GM12874 (cell line): Measurements from ENCODE around the gene DIAPH2.

Experiments used
- TF ChIP-seq, protein P1 (sequence below): IDR thresholded peaks from 2 replicates; pipeline ENCODE4 v1.5.1; 2011; ENCODE audit warnings: low read depth, mild to moderate bottlenecking, control low read depth, low read length, moderate library complexity; ENCODE audit not compliant: insufficient read depth

Gene DIAPH2

DNA sequence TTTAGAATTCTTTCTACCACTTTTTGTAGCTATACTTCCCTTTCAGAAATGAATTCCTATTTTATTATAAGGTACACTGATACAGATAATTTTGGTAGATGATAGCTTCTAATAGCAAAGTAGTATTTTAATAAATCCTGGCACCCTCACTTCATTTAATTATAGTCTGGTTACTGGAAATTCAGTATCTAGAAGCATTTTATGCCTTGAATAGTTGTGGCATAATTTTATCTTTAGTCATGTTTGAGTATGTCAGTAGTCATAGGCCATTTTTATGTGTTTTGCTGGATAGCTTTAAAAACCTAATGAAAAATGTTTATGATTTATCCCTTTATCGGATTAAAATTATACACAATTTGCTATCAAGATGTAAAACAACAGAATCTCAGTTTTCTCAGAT is 92.3 kb downstream of the DIAPH2 start:
- TF ChIP-seq, protein P1, sequence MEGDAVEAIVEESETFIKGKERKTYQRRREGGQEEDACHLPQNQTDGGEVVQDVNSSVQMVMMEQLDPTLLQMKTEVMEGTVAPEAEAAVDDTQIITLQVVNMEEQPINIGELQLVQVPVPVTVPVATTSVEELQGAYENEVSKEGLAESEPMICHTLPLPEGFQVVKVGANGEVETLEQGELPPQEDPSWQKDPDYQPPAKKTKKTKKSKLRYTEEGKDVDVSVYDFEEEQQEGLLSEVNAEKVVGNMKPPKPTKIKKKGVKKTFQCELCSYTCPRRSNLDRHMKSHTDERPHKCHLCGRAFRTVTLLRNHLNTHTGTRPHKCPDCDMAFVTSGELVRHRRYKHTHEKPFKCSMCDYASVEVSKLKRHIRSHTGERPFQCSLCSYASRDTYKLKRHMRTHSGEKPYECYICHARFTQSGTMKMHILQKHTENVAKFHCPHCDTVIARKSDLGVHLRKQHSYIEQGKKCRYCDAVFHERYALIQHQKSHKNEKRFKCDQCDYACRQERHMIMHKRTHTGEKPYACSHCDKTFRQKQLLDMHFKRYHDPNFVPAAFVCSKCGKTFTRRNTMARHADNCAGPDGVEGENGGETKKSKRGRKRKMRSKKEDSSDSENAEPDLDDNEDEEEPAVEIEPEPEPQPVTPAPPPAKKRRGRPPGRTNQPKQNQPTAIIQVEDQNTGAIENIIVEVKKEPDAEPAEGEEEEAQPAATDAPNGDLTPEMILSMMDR: no peak

- TF ChIP-seq, protein P1: no peak
These were observed 106.9 kb downstream of the DIAPH2 start for GRCh38 chrX:96791559-96791958.

- TF ChIP-seq, protein P1: no peak
These were observed 107.4 kb downstream of the DIAPH2 start for GRCh38 chrX:96792047-96792446.

- TF ChIP-seq, protein P1: no peak
These were observed 114.3 kb downstream of the DIAPH2 start for GRCh38 chrX:96798982-96799381.

GRCh38 chrX:96807318-96807717 is 122.7 kb downstream of the DIAPH2 start:
- TF ChIP-seq, protein P1: no peak

DNA sequence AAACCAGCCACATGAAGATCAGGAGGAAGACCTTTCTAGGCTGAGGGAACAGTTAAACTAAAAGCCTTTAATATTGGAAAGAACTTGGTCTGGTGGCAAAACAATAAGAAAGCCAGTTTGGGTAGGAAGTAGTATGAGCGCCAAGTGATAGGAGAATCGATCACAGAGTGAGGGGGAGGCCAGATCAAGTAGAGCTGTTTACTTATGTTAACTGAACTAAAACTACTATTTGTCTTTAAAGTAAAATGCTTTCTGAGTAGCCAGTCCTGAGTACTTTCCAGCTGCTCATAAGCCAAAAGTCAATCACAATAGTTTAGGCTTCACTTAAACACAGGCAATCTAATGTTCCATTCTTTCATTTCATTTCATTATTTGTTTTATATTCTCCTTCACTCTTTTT is 136.3 kb downstream of the DIAPH2 start:
- TF ChIP-seq, protein P1: no peak

GRCh38 chrX:96824166-96824565 is 139.5 kb downstream of the DIAPH2 start:
- TF ChIP-seq, protein P1: no peak

DNA sequence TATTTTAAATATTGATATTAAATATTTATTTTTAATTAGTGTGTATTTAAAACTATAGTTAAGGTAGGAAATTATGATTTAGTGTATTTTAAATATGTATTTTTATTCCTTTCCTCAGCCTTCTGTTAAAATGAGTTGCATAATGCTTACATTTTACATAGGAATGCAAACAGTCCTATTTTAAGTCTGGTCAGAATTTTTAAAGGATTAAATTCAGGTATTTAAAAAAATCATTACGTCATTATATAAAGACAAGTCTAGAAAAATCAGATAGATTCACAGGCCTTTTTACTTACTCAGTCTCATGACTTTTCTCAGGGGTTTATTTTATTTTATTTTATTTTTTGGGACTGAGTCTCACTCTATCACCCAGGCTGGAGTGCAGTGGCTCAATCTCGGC is 148.7 kb downstream of the DIAPH2 start:
- TF ChIP-seq, protein P1: no peak
